ACC112 (cell line): ENCODE measurements around the gene A2M.

ENCODE experiments used
- H2AFZ ChIP-seq: fragments of 200-600 bp; sonication (generic); one replicate; pipeline ENCODE4 v1.6.0; 2017; ENCODE audit warnings: antibody characterized with exemption, low read length; ENCODE audit not compliant: unreplicated experiment
- H3K27ac ChIP-seq: fragments of 200-600 bp; sonication (generic); 2 replicates; pipeline ENCODE4 v1.5.1; 2014; ENCODE audit warnings: low read depth, mild to moderate bottlenecking, antibody characterized with exemption, low read length, moderate library complexity
- H3K27me3 ChIP-seq: fragments of 200-600 bp; sonication (generic); 2 replicates; pipeline ENCODE4 v1.6.1; 2014; ENCODE audit warnings: mild to moderate bottlenecking, antibody characterized with exemption, low read length, moderate library complexity, mixed read lengths; ENCODE audit not compliant: insufficient read depth
- H3K36me3 ChIP-seq: fragments of 200-600 bp; sonication (generic); 2 replicates; pipeline ENCODE4 v1.6.1; 2016; ENCODE audit warnings: mild to moderate bottlenecking, antibody characterized with exemption, low read length, moderate library complexity, mixed read lengths; ENCODE audit not compliant: insufficient read depth
- H3K4me1 ChIP-seq: fragments of 200-600 bp; sonication (generic); one replicate; pipeline ENCODE4 v1.6.1; 2016; ENCODE audit warnings: low read length, mixed read lengths; ENCODE audit not compliant: insufficient read depth, unreplicated experiment, control insufficient read depth
- H3K4me3 ChIP-seq: fragments of 200-600 bp; sonication (generic); 2 replicates; pipeline ENCODE4 v1.5.1; 2014; ENCODE audit warnings: mild to moderate bottlenecking, low read depth, low read length
- H3K79me2 ChIP-seq: fragments of 200-600 bp; sonication (generic); one replicate; pipeline ENCODE4 v1.6.0; 2016; ENCODE audit warnings: low read length; ENCODE audit not compliant: control insufficient read depth, unreplicated experiment, insufficient read depth

Gene A2M

GRCh38 chr12:9070351-9070750 is 45.4 kb downstream of the A2M start:
- H3K36me3 ChIP-seq = no peaks in the 10 kb centered on the region
- peaks cover 57% of the 10 kb centered on the region for H3K27me3 ChIP-seq
- H2AFZ ChIP-seq = no peak overlapping the region
- no peaks in the 10 kb centered on the region for H3K4me1 ChIP-seq
- H3K79me2 ChIP-seq = no peaks in the 10 kb centered on the region
- no peak overlapping the region for H3K27ac ChIP-seq
- H3K4me3 ChIP-seq = no peak overlapping the region

GRCh38 chr12:9068600-9068999 is 47.1 kb downstream of the A2M start:
- peaks cover 46% of the 10 kb centered on the region for H3K27me3 ChIP-seq
- no peak overlapping the region for H2AFZ ChIP-seq
- H3K36me3 ChIP-seq = no peaks in the 10 kb centered on the region
- H3K27ac ChIP-seq = no peak overlapping the region
- no peak overlapping the region for H3K4me3 ChIP-seq
- no peaks in the 10 kb centered on the region for H3K79me2 ChIP-seq
- peaks cover 4% of the 10 kb centered on the region for H3K4me1 ChIP-seq

GRCh38 chr12:9068086-9068485 is 47.6 kb downstream of the A2M start:
- peaks cover 8% of the 10 kb centered on the region for H3K4me1 ChIP-seq
- peaks cover 45% of the 10 kb centered on the region for H3K27me3 ChIP-seq
- no peak overlapping the region for H2AFZ ChIP-seq
- no peaks in the 10 kb centered on the region for H3K36me3 ChIP-seq
- no peak overlapping the region for H3K4me3 ChIP-seq
- no peak overlapping the region for H3K27ac ChIP-seq
- H3K79me2 ChIP-seq = no peaks in the 10 kb centered on the region

DNA sequence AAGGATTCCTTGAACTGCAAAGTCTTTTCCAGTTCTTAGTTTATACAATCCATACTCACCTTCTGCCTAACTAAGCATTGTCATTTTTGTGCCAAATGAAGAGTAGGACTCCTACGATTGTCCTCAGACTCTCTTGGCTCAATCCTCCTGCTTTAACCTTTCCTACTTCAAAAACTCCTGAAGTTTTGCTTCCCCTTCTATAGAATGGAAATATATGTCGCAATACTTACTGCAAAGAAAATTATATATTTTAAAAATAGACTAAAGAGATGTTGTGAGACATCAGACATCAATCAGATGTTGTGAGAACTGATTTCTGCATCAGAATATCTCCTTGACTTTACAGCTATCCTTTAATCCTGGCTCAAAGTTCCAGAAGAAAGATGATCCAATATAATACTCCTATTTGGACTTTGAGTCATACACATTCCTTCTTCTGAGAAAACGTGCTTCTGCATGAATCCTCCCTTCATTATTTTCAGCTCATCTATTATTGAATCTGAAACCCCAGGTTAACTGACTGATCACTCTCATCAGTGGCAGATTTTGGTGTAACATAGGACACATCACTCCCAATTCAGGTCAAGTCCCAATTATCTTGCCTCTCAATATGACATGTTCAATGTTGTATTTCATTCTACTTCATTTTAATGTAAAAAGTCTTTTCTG is 48.8 kb downstream of the A2M start:
- Histone ChIP-seq H3K36me3 (no peaks in the 10 kb centered on the region), H3K27ac (no peak overlapping the region), H3K27me3 (peaks cover 39% of the 10 kb centered on the region), H3K4me1 (peaks cover 8% of the 10 kb centered on the region), H3K4me3 (no peak overlapping the region), H3K79me2 (no peaks in the 10 kb centered on the region), H2AFZ (no peak overlapping the region)

GRCh38 chr12:9066183-9066623 is 49.5 kb downstream of the A2M start:
- H3K4me1 ChIP-seq = peaks cover 8% of the 10 kb centered on the region
- no peak overlapping the region for H3K27ac ChIP-seq
- no peaks in the 10 kb centered on the region for H3K36me3 ChIP-seq
- H3K27me3 ChIP-seq = peaks cover 39% of the 10 kb centered on the region
- no peaks in the 10 kb centered on the region for H3K79me2 ChIP-seq
- H3K4me3 ChIP-seq = no peak overlapping the region
- H2AFZ ChIP-seq = no peak overlapping the region

- Histone ChIP-seq H2AFZ (no peak overlapping the region), H3K79me2 (no peaks in the 10 kb centered on the region), H3K27me3 (peaks cover 39% of the 10 kb centered on the region), H3K4me3 (peak overlapping the region; percentile 67), H3K4me1 (peaks cover 8% of the 10 kb centered on the region), H3K27ac (no peak overlapping the region), H3K36me3 (no peaks in the 10 kb centered on the region)
These were observed 50.2 kb downstream of the A2M start for GRCh38 chr12:9065607-9065856.

- H3K27me3 ChIP-seq = peaks cover 34% of the 10 kb centered on the region; the same call in 1 of the 2 replicates
- no peaks in the 10 kb centered on the region for H3K79me2 ChIP-seq
- no peak overlapping the region for H3K27ac ChIP-seq
- H3K4me3 ChIP-seq = peak overlapping the region; percentile 77
- H3K4me1 ChIP-seq = peaks cover 8% of the 10 kb centered on the region
- H2AFZ ChIP-seq = peak overlapping the region; percentile 92
- no peaks in the 10 kb centered on the region for H3K36me3 ChIP-seq
These were observed 50.7 kb downstream of the A2M start for GRCh38 chr12:9064815-9065606.

DNA sequence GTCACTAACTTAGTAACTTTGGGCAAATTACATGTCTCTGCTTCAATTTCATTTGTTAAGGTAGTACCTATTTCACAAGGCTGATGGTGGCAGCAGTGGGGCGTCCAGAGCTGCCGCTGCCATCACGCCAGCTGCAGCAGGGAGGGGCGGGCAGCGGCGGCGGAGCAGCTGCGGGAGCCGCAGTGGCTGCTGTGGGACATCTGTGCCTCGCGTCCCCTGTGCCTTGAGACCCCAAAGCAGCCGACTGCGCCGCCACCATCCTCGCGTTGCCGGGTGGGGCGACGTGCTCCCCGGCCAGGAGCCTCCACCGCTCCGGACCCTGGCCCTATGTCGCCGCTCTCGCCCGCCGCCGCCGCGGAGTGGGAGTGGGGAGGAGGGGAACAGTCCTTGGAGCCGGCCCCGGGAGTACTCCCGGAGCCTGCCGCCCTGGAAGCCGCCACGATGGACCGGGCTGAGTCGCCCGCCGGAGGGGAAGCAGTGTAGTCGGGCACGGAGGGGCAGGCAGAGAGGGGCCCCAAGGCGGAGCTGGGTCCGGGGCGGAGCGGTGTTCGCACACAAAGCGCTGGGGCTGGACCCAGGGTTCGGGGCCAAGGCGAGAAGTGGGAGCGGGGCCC is 51.4 kb downstream of the A2M start:
- Histone ChIP-seq H3K36me3 (no peaks in the 10 kb centered on the region), H3K27me3 (peaks cover 30% of the 10 kb centered on the region; the same call in 1 of the 2 replicates), H2AFZ (peak overlapping the region; percentile 92), H3K27ac (no peak overlapping the region), H3K4me3 (peak overlapping the region; percentile 77), H3K4me1 (peaks cover 8% of the 10 kb centered on the region), H3K79me2 (no peaks in the 10 kb centered on the region)

DNA sequence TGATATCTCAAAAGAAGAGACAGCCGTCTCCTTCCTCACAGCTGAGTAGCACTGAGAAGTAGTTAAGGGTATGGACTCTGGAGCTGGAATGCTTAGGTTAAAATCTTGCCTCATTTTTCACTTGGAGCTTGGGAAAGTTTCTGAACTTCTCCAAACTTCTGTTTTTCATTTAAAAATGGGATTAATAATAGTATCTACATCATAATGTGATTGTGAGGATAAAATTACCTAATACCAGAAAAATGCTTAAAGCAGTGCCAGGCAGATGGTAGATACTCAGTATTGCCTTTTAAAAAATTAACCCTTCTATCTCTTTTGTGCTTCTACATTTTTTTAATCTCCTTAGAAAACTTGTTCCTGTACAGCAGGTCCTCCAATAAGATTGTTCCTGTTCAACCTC is 63.1 kb downstream of the A2M start:
- Histone ChIP-seq H2AFZ (no peak overlapping the region), H3K27ac (no peak overlapping the region), H3K79me2 (no peaks in the 10 kb centered on the region), H3K4me3 (no peak overlapping the region), H3K27me3 (peaks cover 54% of the 10 kb centered on the region), H3K4me1 (no peaks in the 10 kb centered on the region), H3K36me3 (no peaks in the 10 kb centered on the region)

- no peaks in the 10 kb centered on the region for H3K79me2 ChIP-seq
- H3K4me1 ChIP-seq = no peaks in the 10 kb centered on the region
- no peak overlapping the region for H3K4me3 ChIP-seq
- H2AFZ ChIP-seq = no peak overlapping the region
- H3K36me3 ChIP-seq = no peaks in the 10 kb centered on the region
- no peak overlapping the region for H3K27ac ChIP-seq
- peaks cover 50% of the 10 kb centered on the region for H3K27me3 ChIP-seq
These were observed 64.6 kb downstream of the A2M start for GRCh38 chr12:9051158-9051550.
